Activated CD4-positive, alpha-beta T cell treated with anti-CD3 and anti-CD28 coated beads, Interleukin-2, amount 10 ng/mL, durations not matched to agents 24 days and 14 days (primary cell): Measurements from ENCODE around the gene SLC25A19. TPM values are rescaled to one million over a fixed set of nuclear protein-coding genes. Genes with fewer than 3 reads are reported as not detected.
"Not testable (repeated sequence)": the region's sequence is repeated elsewhere in the genome, so short reads cannot be mapped to it uniquely, and the experiment has no call there.

Source experiments
- DNase-seq: peaks from one replicate; pipeline ENCODE4 v3.0.0; 2022
- H3K27ac Mint-ChIP-seq: one replicate; pipeline ENCODE4 v1.8.0; 2022; ENCODE audit warnings: mild to moderate bottlenecking, mixed read lengths
- H3K27me3 Mint-ChIP-seq: one replicate; pipeline ENCODE4 v1.8.0; 2022; ENCODE audit warnings: mixed read lengths
- H3K36me3 Mint-ChIP-seq: one replicate; pipeline ENCODE4 v1.8.0; 2022; ENCODE audit warnings: low read depth, mild to moderate bottlenecking, mixed read lengths
- H3K4me1 Mint-ChIP-seq: one replicate; pipeline ENCODE4 v1.8.0; 2021; ENCODE audit warnings: mixed read lengths
- H3K4me3 Mint-ChIP-seq: one replicate; pipeline ENCODE4 v1.8.0; 2022; ENCODE audit warnings: mild to moderate bottlenecking, moderate library complexity, mixed read lengths
- H3K9me3 Mint-ChIP-seq: one replicate; pipeline ENCODE4 v1.8.0; 2021; ENCODE audit warnings: mixed read lengths
- intact Hi-C: fragments of 100-400 bp; cut with micrococcal nuclease; formaldehyde crosslinking; loops from one replicate; pipeline ENCODE4 v1.15.1; 2023
- total RNA-seq: library from RNA; stranded (reverse); gene quantifications from 2 replicates; pipeline ENCODE4 v1.2.3, GENCODE V29; 2022

The SLC25A19 gene
- total RNA-seq, 1 donor from 2014 or later: 132 TPM

DNA sequence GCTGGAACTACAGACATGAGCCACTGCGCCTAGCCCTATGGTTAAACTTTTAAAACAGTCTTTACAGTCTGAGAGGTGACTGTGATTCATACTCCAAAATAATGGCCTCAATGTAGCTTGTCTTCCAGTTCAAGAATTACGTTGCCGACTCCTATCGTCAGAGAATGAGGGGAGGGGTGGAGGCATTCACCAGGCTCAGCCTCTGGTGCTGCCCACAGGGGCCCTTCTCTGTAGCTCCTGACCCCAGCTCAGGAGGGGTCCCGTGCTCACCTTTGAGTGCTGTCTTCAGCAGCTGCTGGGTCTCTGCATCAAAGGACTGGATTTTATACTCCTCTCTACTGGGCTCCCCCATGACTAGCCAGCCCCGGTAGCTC is 19.4 kb downstream of the SLC25A19 start:
- Mint-ChIP-seq H3K36me3 (peaks cover 49% of the 10 kb centered on the region), H3K27me3 (no peaks in the 10 kb centered on the region), H3K4me1 (peaks cover 30% of the 10 kb centered on the region), H3K9me3 (no peaks in the 10 kb centered on the region), H3K4me3 (peak overlapping the region; percentile 87), H3K27ac (peak overlapping the region; percentile 90)
- no peak for DNase-seq
- intact Hi-C loops: loop anchor here (1.0 to 10.0 kb wide), 3 partner anchors 9 to 515 kb away; partner anchors contain the start of genes GGA3, GRB2, MRPS7 and UNK

DNA sequence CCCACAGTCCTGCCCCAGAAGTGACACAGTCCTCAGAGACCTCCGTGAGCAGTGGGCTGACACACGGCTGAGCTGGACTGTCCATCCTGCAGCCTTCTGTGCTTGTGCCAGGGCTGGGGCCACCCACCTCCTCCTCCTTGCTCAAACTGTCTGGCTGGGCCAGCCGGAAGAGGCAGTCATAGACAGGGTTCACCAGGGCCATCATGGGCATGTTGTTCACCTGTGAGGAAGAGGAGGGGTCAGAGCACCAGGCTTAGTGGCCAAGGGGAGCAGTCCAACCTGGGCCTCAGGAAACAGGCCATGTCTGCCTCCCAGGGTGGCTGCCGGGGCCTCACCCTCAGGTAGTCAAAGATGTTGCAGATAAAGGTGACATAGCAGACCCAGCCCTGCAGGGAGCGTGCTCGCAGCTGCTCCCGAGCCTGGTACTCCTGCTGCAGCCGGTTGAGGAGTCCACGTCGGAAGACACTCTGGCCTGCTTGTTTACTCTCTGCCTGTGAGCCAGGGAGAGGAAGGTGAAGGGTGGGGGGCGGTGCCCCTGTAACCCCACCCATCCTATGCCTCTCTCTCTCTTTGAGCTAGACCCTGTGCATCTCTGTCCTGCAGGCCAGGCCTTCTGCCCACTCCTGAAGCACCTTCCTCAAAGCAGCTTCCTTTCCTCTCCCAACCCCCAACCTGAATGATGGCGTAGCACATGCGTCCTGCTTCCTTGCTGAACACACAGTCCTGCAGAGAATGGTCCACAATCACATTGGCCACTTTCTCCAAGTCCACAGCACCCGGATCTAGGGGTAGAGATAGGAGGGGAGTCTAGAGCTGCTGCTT is 21.6 kb downstream of the SLC25A19 start:
- Mint-ChIP-seq H3K27ac (no peak overlapping the region), H3K4me3 (no peak overlapping the region), H3K36me3 (peaks cover 51% of the 10 kb centered on the region), H3K9me3 (no peaks in the 10 kb centered on the region), H3K4me1 (peaks cover 21% of the 10 kb centered on the region), H3K27me3 (no peaks in the 10 kb centered on the region)
- intact Hi-C loops: loop anchor here (10.0 kb wide), 1 partner anchor 517 kb away; the partner anchor contains the start of gene UNK
- DNase-seq: no peak

DNA sequence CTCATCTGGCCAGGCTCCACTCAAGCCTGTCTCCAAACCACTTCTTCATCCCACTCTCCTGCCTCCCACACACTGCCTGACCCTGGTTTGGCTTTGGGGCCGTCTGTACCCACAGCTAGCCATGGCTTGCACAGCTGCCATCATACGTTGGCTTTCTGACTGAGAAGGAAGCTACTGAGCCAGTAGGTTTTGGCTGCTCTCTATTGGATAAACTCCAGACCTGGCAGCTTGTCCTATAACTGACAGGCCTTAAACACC is 22.2 kb downstream of the SLC25A19 start:
- peaks cover 18% of the 10 kb centered on the region for H3K4me1 Mint-ChIP-seq
- intact Hi-C loops: loop anchor here (10.0 kb wide), 1 partner anchor 518 kb away; the partner anchor contains the start of gene UNK
- no peak for DNase-seq
- no peaks in the 10 kb centered on the region for H3K27me3 Mint-ChIP-seq
- H3K4me3 Mint-ChIP-seq: no peak overlapping the region
- H3K36me3 Mint-ChIP-seq: peaks cover 53% of the 10 kb centered on the region
- no peak overlapping the region for H3K27ac Mint-ChIP-seq
- H3K9me3 Mint-ChIP-seq: no peaks in the 10 kb centered on the region

DNA sequence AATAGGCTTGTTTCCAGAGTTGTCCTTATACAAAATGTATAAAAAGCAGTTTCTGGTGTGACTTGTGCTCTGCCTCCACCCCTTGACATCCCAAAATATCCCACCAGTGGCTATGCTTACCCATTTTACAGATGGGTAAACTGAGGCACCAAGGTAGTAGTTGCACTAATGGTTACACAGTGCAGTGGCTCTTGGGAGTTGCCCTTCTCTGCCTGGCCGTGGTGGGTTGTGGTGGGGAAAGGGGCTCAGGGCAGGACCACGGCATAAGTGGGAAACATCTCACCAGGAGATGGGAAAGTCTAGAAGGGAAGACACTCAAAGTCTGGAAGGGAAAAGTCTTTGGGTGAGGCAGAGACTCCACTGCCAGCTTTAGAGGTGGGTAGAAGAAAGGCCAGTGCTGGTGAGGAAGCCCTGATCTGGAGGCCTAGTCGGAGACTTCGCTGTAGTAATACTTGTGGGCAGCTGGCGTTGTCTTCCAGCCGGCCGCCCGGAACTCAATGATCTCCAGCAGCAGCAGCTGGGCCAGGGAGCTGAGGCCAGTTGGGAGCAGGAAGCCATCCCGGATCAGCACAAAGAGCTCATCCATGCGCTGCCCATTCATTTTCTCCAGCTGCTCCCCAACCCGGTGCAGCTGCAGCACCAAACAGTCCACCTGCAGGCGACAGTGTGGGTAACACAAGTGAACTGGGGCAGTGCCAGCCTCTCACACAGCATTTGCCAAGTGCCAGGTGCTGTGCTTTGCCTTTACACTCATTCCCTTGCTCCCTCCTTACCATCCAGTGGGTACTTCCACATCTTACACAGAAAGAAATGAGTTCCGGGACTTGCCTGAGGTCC is 22.7 kb downstream of the SLC25A19 start:
- Mint-ChIP-seq H3K4me3 (no peak overlapping the region), H3K4me1 (peaks cover 16% of the 10 kb centered on the region), H3K27me3 (no peaks in the 10 kb centered on the region), H3K36me3 (peaks cover 52% of the 10 kb centered on the region), H3K27ac (no peak overlapping the region), H3K9me3 (no peaks in the 10 kb centered on the region)
- no peak for DNase-seq
- intact Hi-C loops: loop anchor here (10.0 kb wide), 1 partner anchor 518 kb away; the partner anchor contains the start of gene UNK

DNA sequence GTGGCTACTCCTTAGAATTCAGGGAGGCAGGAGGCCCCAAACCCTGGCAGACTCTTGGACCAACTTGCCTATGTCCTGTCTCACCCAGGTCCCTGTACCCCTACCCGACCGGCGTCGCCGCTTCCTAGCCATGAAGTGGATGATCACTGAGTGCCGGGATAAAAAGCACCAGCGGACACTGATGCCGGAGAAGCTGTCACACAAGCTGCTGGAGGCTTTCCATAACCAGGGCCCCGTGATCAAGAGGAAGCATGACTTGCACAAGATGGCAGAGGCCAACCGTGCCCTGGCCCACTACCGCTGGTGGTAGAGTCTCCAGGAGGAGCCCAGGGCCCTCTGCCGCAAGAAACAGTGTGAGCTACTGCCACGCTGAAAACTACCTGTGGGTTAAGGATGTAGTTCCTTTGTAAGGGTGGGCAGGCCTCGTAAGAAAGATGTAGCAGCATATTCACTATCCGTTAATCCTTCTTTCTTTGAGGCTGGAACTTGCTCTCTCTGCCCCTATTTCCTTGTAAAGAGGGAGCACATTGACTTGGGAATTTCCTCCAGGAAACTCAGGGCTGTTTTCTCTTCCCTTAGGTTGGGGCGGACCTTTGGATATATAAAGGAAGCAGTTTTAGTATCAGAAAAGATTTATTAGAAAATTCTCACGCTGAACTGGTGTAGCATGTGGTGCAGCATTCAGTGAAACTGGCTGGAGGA is 23.5 kb downstream of the SLC25A19 start:
- Mint-ChIP-seq H3K36me3 (peaks cover 54% of the 10 kb centered on the region), H3K4me3 (no peak overlapping the region), H3K4me1 (peaks cover 18% of the 10 kb centered on the region), H3K27ac (no peak overlapping the region), H3K9me3 (no peaks in the 10 kb centered on the region), H3K27me3 (no peaks in the 10 kb centered on the region)
- intact Hi-C loops: loop anchor here (10.0 kb wide), 1 partner anchor 519 kb away; the partner anchor contains the start of gene UNK
- DNase-seq: no peak

DNA sequence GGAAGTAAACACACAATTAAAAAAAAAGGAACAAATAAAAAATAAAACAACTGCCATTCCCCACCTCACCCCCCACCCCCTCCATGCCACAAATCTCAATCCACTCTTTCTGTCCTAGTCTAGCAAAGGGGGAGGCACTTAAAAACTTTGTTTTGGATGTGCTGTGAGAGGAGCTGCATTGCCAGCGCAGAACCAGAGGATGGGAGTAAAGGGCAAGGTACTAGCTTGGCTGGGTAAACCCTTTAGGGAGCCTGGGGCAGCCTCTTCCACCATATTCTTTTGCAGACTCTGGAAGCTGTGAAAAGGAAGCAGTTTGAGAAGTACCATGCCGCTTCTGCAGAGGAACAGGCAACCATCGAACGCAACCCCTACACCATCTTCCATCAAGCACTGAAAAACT is 26.2 kb downstream of the SLC25A19 start:
- no peak for DNase-seq
- Mint-ChIP-seq H3K4me3 (peak overlapping the region; percentile 94), H3K9me3 (no peaks in the 10 kb centered on the region), H3K27ac (peak overlapping the region; percentile 99), H3K4me1 (peaks cover 26% of the 10 kb centered on the region), H3K27me3 (no peaks in the 10 kb centered on the region), H3K36me3 (peaks cover 58% of the 10 kb centered on the region)
- intact Hi-C loops: loop anchor here (10.0 kb wide), 1 partner anchor 522 kb away; the partner anchor contains the start of gene UNK

DNA sequence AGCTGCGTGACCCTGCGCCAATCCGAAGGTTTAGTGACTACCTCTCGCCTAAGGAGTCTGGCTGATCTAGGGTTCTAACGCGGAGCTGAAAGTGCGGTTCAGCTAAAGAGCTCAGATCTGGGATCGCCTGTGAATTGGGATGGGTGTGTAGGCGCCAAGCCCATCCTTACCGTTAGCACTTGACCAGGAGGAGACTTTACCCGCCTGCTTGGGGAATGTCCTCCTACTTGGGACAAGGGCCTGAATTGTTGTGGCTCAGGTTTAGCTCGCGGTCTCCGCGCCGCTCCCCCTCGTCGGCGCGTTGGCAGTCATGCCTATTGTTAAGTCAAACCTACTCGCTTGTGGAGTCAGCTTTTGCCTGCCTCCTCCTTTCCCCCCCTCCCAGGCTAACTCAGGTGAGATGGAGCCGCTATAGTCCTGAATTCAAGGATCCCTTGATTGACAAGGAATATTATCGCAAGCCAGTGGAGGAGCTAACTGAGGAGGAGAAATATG is 27.1 kb downstream of the SLC25A19 start:
- H3K27me3 Mint-ChIP-seq: no peaks in the 10 kb centered on the region
- H3K27ac Mint-ChIP-seq: peak overlapping the region; percentile 99
- H3K36me3 Mint-ChIP-seq: peaks cover 57% of the 10 kb centered on the region
- peaks cover 34% of the 10 kb centered on the region for H3K4me1 Mint-ChIP-seq
- intact Hi-C loops: loop anchor here (10.0 kb wide), 1 partner anchor 523 kb away; the partner anchor contains the start of gene UNK
- peak overlapping the region; percentile 94 for H3K4me3 Mint-ChIP-seq
- no peak for DNase-seq
- H3K9me3 Mint-ChIP-seq: no peaks in the 10 kb centered on the region

DNA sequence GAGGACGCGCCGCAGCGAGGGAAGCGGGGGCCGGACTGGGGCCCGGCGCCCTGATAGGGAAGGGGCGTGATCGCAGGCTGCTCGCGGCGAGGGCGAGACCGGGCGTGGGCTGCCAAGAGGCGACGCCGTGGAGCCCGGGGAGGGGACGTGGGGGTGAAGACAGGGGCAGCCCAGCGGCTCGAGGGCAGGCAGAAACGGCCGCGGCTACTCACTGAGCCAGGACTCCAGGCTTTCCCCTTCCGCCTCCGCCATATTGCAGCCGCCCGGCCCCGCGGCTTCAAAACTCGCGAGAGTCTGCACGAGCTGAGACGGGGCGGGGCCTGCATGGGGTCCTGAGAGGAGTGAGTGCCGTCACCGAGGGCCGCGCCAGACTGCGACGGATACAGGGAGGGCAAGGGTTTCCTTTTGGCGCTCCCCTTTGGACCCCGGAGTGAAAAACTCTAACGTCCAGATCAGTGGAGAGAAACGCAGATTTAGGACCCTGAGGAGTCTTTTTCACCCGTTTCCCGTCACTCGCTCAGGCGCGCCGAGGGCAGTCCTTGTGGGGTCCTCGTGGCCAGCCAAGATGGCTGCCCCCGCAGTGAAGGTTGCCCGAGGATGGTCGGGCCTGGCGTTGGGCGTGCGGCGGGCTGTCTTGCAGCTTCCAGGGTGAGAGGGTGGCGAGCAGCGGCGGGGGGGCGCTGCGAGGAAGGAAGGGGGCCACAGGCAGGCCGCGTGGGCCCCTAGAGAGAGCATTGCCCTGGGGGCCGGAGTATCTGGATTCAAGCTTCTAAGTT is 27.7 kb downstream of the SLC25A19 start, which contains the start of the genes GGA3 and MRPS7:
Gene GGA3 (minus strand): TSS at position 271 of the 776 bp plus-strand sequence. CDS start 19 bp downstream, at position 252.
Gene MRPS7 (plus strand): TSS at position 544 of the 776 bp plus-strand sequence. CDS start 22 bp downstream, at position 566.
- DNase-seq: peak; percentile 99
- H3K27ac Mint-ChIP-seq: peak within 1 kb of the TSS; percentile 99
- peaks cover 52% of the 10 kb centered on the region for H3K36me3 Mint-ChIP-seq
- H3K4me3 Mint-ChIP-seq: peak within 1 kb of the TSS; percentile 94
- peaks cover 37% of the 10 kb centered on the region for H3K4me1 Mint-ChIP-seq
- H3K9me3 Mint-ChIP-seq: no peaks in the 10 kb centered on the region
- H3K27me3 Mint-ChIP-seq: no peaks in the 10 kb centered on the region
- intact Hi-C loops: loop anchor here (1.0 to 10.0 kb wide), 5 partner anchors 9 to 523 kb away; partner anchors contain the start of genes NUP85, SLC25A19, SUMO2 and UNK

DNA sequence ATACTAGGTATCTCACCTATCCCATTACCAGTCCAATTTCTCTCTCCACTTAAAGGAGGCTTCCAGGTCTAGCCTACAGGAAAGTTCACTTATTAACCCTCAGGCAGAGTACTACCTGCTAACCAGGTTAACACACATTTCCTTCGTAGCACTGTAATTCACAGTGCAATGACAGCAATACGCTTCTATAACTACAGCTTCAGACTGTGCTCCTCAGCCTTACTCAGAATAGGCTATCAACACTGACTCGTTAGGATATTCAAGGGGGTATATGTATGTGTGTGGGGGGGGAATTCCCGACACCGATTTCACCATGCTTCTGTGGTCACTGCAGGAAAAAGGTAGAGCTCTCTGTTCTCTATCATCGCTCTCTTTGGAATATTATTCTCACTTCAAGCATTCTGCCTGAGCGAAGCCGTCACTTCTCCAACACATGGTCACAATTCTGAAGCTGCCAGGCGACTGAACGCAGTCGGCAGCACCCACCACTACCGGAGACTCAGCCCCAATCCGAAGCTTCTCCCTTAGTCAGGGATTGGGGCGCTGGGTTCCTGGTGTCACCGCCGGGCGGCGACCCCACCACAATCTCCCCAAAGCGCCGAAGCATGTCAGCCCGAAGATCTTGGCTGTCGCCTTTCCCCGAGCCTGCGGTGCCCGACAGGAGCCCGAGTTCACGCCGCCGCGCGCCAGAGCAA is 28.4 kb downstream of the SLC25A19 start:
- H3K27ac Mint-ChIP-seq: peak overlapping the region; percentile 99
- H3K4me3 Mint-ChIP-seq: peak overlapping the region; percentile 94
- no peaks in the 10 kb centered on the region for H3K27me3 Mint-ChIP-seq
- no peaks in the 10 kb centered on the region for H3K9me3 Mint-ChIP-seq
- no peak for DNase-seq
- H3K36me3 Mint-ChIP-seq: peaks cover 48% of the 10 kb centered on the region
- intact Hi-C loops: loop anchor here (1.0 to 10.0 kb wide), 6 partner anchors 10 to 524 kb away; partner anchors contain the start of genes NUP85, SLC25A19, SUMO2 and UNK
- peaks cover 44% of the 10 kb centered on the region for H3K4me1 Mint-ChIP-seq

DNA sequence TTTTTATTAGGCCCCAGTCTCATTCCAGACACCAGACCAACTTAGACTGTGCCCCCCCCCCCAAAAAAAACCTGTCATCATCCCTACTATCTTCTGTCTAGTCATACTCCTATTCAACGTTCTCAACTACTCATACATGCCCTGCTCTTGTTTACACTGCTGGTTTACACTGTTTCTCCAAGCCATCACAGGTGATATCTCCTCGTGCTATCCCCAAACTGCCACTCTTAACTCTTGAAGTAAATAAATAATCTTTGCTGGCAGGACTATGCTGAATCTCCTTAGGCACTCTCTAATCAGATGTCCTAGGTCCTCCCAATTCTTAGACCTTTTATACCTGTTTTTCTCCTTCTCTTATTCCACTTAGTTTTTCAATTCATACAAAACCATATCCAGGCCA is 32.0 kb downstream of the SLC25A19 start:
- H3K9me3 Mint-ChIP-seq, intact Hi-C loops, DNase-seq, H3K4me3 Mint-ChIP-seq, H3K27me3 Mint-ChIP-seq, H3K27ac Mint-ChIP-seq: not testable (repeated sequence)
- Mint-ChIP-seq H3K36me3 (peaks cover 22% of the 10 kb centered on the region), H3K4me1 (peaks cover 62% of the 10 kb centered on the region)

DNA sequence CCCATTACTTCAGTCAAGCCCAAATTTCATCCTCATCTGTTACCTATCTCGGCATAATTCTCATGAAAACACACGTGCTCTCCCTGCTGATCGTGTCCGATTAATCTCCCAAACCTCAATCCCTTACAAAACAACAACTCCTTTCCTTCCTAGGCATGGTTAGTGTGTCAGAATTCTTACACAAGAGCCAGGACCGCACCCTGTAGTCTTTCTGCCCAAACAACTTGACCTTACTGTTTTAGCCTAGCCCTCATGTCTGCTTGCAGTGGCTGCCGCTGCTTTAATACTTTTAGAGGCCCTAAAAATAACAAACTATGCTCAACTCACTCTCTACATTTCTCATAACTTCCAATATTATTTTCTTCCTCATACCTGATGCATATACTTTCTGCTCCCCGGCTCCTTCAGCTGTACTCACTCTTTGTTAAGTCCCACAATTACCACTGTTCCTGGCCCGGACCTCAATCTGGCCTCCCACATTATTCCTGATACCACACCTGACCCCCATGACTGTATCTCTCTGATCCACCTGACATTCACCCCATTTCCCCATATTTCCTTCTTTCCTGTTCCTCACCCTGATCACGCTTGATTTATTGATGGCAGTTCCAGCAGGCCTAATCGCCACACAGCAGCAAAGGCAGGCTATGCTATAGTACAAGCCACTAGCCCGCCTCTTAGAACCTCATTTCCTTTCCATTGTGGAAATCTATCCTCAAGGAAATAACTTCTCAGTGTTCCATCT is 33.1 kb downstream of the SLC25A19 start:
- H3K27me3 Mint-ChIP-seq, H3K9me3 Mint-ChIP-seq, intact Hi-C loops, DNase-seq, H3K4me3 Mint-ChIP-seq: not testable (repeated sequence)
- peaks cover 70% of the 10 kb centered on the region for H3K4me1 Mint-ChIP-seq
- peak overlapping the region; percentile 56 for H3K27ac Mint-ChIP-seq
- peaks cover 19% of the 10 kb centered on the region for H3K36me3 Mint-ChIP-seq
